Measurements from ENCODE around the gene LCK. TPM values are rescaled to one million over a fixed set of nuclear protein-coding genes. Genes with fewer than 3 reads are reported as not detected.

LCK gene
- total and polyA plus RNA-seq, 10 of the 15 experiments (the other 5 are each of a cell fraction or from before 2014, with no cell fraction given) = 31.5 to 173 (median 119) TPM

DNA sequence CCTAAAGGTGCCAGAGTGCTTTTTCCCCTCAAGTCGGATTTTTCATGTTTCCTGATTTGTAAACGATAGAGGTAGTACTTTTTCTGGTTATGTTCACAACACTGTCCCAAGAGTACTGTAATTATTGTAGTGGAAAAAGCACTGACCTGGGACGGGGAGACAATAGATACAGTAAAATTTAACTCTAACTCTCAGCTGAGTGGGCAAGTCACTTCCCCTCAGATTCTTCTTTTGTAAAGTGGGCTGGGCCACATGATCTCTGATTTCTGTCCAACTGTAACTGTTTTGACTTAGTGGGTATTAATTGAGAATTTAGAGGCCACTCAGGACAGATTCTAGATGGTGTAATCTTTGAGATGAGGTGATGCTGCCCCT, 65.8 kb downstream of the LCK start:
- H3K4me1 ChIP-seq (ENCODE audit: control insufficient read depth, insufficient read depth, low read length) = peaks cover 43% of the 10 kb centered on the region
- peak overlapping the region; percentile 52; the same call in 1 of the 2 replicates for H3K27ac ChIP-seq (ENCODE audit: control insufficient read depth, insufficient read depth)
- ATAC-seq = peak; percentile 50
- TF ChIP-seq, protein P1, sequence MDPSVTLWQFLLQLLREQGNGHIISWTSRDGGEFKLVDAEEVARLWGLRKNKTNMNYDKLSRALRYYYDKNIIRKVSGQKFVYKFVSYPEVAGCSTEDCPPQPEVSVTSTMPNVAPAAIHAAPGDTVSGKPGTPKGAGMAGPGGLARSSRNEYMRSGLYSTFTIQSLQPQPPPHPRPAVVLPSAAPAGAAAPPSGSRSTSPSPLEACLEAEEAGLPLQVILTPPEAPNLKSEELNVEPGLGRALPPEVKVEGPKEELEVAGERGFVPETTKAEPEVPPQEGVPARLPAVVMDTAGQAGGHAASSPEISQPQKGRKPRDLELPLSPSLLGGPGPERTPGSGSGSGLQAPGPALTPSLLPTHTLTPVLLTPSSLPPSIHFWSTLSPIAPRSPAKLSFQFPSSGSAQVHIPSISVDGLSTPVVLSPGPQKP (IDR thresholded peaks at IDR 0.05; ENCODE audit: low read depth, low read length) = no peak
- TF ChIP-seq, protein P2, sequence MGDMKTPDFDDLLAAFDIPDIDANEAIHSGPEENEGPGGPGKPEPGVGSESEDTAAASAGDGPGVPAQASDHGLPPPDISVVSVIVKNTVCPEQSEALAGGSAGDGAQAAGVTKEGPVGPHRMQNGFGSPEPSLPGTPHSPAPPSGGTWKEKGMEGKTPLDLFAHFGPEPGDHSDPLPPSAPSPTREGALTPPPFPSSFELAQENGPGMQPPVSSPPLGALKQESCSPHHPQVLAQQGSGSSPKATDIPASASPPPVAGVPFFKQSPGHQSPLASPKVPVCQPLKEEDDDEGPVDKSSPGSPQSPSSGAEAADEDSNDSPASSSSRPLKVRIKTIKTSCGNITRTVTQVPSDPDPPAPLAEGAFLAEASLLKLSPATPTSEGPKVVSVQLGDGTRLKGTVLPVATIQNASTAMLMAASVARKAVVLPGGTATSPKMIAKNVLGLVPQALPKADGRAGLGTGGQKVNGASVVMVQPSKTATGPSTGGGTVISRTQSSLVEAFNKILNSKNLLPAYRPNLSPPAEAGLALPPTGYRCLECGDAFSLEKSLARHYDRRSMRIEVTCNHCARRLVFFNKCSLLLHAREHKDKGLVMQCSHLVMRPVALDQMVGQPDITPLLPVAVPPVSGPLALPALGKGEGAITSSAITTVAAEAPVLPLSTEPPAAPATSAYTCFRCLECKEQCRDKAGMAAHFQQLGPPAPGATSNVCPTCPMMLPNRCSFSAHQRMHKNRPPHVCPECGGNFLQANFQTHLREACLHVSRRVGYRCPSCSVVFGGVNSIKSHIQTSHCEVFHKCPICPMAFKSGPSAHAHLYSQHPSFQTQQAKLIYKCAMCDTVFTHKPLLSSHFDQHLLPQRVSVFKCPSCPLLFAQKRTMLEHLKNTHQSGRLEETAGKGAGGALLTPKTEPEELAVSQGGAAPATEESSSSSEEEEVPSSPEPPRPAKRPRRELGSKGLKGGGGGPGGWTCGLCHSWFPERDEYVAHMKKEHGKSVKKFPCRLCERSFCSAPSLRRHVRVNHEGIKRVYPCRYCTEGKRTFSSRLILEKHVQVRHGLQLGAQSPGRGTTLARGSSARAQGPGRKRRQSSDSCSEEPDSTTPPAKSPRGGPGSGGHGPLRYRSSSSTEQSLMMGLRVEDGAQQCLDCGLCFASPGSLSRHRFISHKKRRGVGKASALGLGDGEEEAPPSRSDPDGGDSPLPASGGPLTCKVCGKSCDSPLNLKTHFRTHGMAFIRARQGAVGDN (IDR thresholded peaks at IDR 0.05) = no peak
- TF ChIP-seq NRF1 (conservative IDR thresholded peaks at IDR 0.05; ENCODE audit: low read depth, low read length) = no peak
- TF ChIP-seq IKZF2 (IDR thresholded peaks at IDR 0.05) = peak in 1 of 2 experiments; percentile 26; a peak in 2 of 4 replicates
- no peak for TF ChIP-seq NR2C2 (IDR thresholded peaks at IDR 0.05; ENCODE audit: borderline replicate concordance, control insufficient read depth, insufficient read length, low read depth)
- TF ChIP-seq, protein P3, sequence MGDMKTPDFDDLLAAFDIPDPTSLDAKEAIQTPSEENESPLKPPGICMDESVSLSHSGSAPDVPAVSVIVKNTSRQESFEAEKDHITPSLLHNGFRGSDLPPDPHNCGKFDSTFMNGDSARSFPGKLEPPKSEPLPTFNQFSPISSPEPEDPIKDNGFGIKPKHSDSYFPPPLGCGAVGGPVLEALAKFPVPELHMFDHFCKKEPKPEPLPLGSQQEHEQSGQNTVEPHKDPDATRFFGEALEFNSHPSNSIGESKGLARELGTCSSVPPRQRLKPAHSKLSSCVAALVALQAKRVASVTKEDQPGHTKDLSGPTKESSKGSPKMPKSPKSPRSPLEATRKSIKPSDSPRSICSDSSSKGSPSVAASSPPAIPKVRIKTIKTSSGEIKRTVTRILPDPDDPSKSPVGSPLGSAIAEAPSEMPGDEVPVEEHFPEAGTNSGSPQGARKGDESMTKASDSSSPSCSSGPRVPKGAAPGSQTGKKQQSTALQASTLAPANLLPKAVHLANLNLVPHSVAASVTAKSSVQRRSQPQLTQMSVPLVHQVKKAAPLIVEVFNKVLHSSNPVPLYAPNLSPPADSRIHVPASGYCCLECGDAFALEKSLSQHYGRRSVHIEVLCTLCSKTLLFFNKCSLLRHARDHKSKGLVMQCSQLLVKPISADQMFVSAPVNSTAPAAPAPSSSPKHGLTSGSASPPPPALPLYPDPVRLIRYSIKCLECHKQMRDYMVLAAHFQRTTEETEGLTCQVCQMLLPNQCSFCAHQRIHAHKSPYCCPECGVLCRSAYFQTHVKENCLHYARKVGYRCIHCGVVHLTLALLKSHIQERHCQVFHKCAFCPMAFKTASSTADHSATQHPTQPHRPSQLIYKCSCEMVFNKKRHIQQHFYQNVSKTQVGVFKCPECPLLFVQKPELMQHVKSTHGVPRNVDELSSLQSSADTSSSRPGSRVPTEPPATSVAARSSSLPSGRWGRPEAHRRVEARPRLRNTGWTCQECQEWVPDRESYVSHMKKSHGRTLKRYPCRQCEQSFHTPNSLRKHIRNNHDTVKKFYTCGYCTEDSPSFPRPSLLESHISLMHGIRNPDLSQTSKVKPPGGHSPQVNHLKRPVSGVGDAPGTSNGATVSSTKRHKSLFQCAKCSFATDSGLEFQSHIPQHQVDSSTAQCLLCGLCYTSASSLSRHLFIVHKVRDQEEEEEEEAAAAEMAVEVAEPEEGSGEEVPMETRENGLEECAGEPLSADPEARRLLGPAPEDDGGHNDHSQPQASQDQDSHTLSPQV (IDR thresholded peaks at IDR 0.05) = no peak
- TF ChIP-seq RB1 (IDR thresholded peaks at IDR 0.05; ENCODE audit: borderline replicate concordance) = no peak
- no peak for TF ChIP-seq PAX5 (IDR thresholded peaks at IDR 0.05; ENCODE audit: borderline replicate concordance, low read depth, low read length)
- peak; percentile 20 for TF ChIP-seq MEF2B (IDR thresholded peaks at IDR 0.05; ENCODE audit: partially characterized antibody, poor library complexity, severe bottlenecking)

More for the DNA sequence above, 65.8 kb downstream of the LCK start:
- Histone ChIP-seq H3K9me3 (replicated peaks; ENCODE audit: control insufficient read depth, insufficient read depth, low read length) (no peaks in the 10 kb centered on the region), H3K9ac (ENCODE audit: control insufficient read depth, insufficient read depth, low read length) (no peak overlapping the region), H2AFZ (ENCODE audit: control insufficient read depth, low read depth, low read length) (peak overlapping the region; percentile 3), H3K36me3 (ENCODE audit: control insufficient read depth in 2 of 2, insufficient read depth in 2 of 2, low read length in 1 of 2) (peaks cover 16 to 33% of the 10 kb centered on the region in 2 experiments), H4K20me1 (ENCODE audit: control insufficient read depth, insufficient read depth) (no peaks in the 10 kb centered on the region), H3K4me2 (ENCODE audit: control insufficient read depth, insufficient read depth) (peak overlapping the region; percentile 76), H3K79me2 (ENCODE audit: control insufficient read depth, insufficient read depth, low read length) (peaks cover 46% of the 10 kb centered on the region), H3K27me3 (replicated peaks in 1 of 2; ENCODE audit: control insufficient read depth in 2 of 2, insufficient read depth in 2 of 2, low read length in 1 of 2) (no peaks in the 10 kb centered on the region), H3K4me3 (peak overlapping the region; percentile 20; the same call in 1 of the 2 replicates)
- WGBS (ENCODE audit: insufficient coverage, insufficient replicate concordance, low lambda C conversion rate, missing lambda C conversion rate) = 2% methylated on average over 3 of the region's 3 CpGs
- in situ Hi-C loops (cut with MboI) = no loop called here
- intact Hi-C loops (cut with micrococcal nuclease; ENCODE audit: unreplicated experiment) = loop anchor here (1.0 to 5.0 kb wide), 3 partner anchors 65 to 115 kb away; partner anchors contain the start of genes CCDC28B and LCK
- DNase-seq (ENCODE audit: low read depth, low spot score) (no peak), FAIRE-seq (no peak)
- ChIA-PET SMC1A (ENCODE audit: uncharacterized antibody, unreplicated experiment) (interaction anchor here (0.9 to 9.7 kb wide), 18 partner anchors 10 to 101 kb away, joined by 3 to 124 read pairs (median 6); partner anchors contain the start of genes FAM167B, HDAC1 and LCK), CTCF (interaction anchor here (0.6 to 6.3 kb wide), 30 partner anchors 9 to 395 kb away, joined by 3 to 99 read pairs (median 4); partner anchors contain the start of genes CCDC28B, DCDC2B, FAM167B and HDAC1), POLR2A (interaction anchor here (0.6 to 3.9 kb wide), 15 partner anchors 9 to 116 kb away, joined by 3 to 21 read pairs (median 4); partner anchors contain the start of genes LCK and MARCKSL1), RAD21 (ENCODE audit: unreplicated experiment) (interaction anchor here (0.8 to 4.5 kb wide), 19 partner anchors 10 to 137 kb away, joined by 3 to 49 read pairs (median 5); partner anchors contain the start of genes BSDC1, HDAC1, MARCKSL1 and TXLNA)
- BruUV-seq (replicated peaks) = no TSS peak
